CD8-positive, alpha-beta memory T cell (primary cell): ENCODE results near the gene RNF125. TPM values are rescaled to one million over a fixed set of nuclear protein-coding genes. Genes with fewer than 3 reads are reported as not detected.

Experiments
- CTCF ChIA-PET: fragments of 350-600 bp; sonication (Branson Sonifier 250); formaldehyde crosslinking; loops from one replicate; lab custom pipeline; 2021; ENCODE audit warnings: antibody characterized with exemption; lab: Charles Lee
- POLR2A ChIA-PET: fragments of 350-600 bp; sonication (Branson Sonifier 250); formaldehyde crosslinking; loops from one replicate; lab custom pipeline; 2021; ENCODE audit warnings: antibody characterized with exemption; lab: Charles Lee
- DNase-seq, 5 donors: peaks; one replicate each; pipeline versions ENCODE4 v3.0.0 to v3.0.0-alpha.2; 2020 to 2022; ENCODE audit warnings: mixed read lengths in 1 of 5
- H3K27ac ChIP-seq: one replicate; pipeline ENCODE4 v1.7.0; 2013; ENCODE audit warnings: low read depth, mild to moderate bottlenecking, low read length, moderate library complexity
- H3K27me3 ChIP-seq: 2 replicates; pipeline ENCODE4 v1.7.0; 2013; ENCODE audit warnings: low read length, mild to moderate bottlenecking; ENCODE audit not compliant: insufficient read depth, poor library complexity, severe bottlenecking
- H3K36me3 ChIP-seq: 2 replicates; pipeline ENCODE4 v1.7.0; 2013; ENCODE audit warnings: mild to moderate bottlenecking, low read length, moderate library complexity; ENCODE audit not compliant: insufficient read depth
- H3K4me1 ChIP-seq: 2 replicates; pipeline ENCODE4 v1.7.0; 2013; ENCODE audit warnings: mild to moderate bottlenecking, low read length, moderate library complexity; ENCODE audit not compliant: insufficient read depth
- H3K4me3 ChIP-seq: 2 replicates; pipeline ENCODE4 v1.7.0; 2013; ENCODE audit warnings: mild to moderate bottlenecking, low read length
- H3K9me3 ChIP-seq: 2 replicates; pipeline ENCODE4 v1.7.0; 2013; ENCODE audit warnings: mild to moderate bottlenecking, low read length
- H3K27ac Mint-ChIP-seq, 8 donors: one replicate each; pipeline ENCODE4 v1.8.0; 2020 to 2021; ENCODE audit warnings: mixed read lengths in 8 of 8, mild to moderate bottlenecking in 6 of 8, inconsistent platforms in 3 of 8, moderate library complexity in 3 of 8
- H3K27me3 Mint-ChIP-seq, 2 donors: one replicate each; pipeline ENCODE4 v1.8.0; 2020 to 2021; ENCODE audit warnings: mixed read lengths in 2 of 2, mild to moderate bottlenecking in 1 of 2, moderate library complexity in 1 of 2
- H3K36me3 Mint-ChIP-seq, 3 donors: one replicate each; pipeline ENCODE4 v1.8.0; 2020 to 2021; ENCODE audit warnings: mixed read lengths in 3 of 3, inconsistent platforms in 1 of 3, mild to moderate bottlenecking in 1 of 3
- H3K4me1 Mint-ChIP-seq, 3 donors: one replicate each; pipeline ENCODE4 v1.8.0; 2020 to 2021; ENCODE audit warnings: mixed read lengths in 3 of 3, inconsistent platforms in 1 of 3, mild to moderate bottlenecking in 1 of 3
- H3K4me3 Mint-ChIP-seq, 7 donors: one replicate each; pipeline ENCODE4 v1.8.0; 2020 to 2021; ENCODE audit warnings: mixed read lengths in 7 of 7, mild to moderate bottlenecking in 6 of 7, moderate library complexity in 4 of 7, inconsistent platforms in 2 of 7
- H3K9me3 Mint-ChIP-seq, 5 donors: one replicate each; pipeline ENCODE4 v1.8.0; 2020 to 2022; ENCODE audit warnings: mixed read lengths in 5 of 5, mild to moderate bottlenecking in 3 of 5, moderate library complexity in 2 of 5, inconsistent platforms in 1 of 5
- polyA plus RNA-seq: library from polyadenylated mRNA; unstranded; fragments of 300-500 nt; fragmentation: Illumina TruSeq; gene quantifications from one replicate; pipeline ENCODE4 v1.2.3, GENCODE V29; 2021
- total RNA-seq, 2 experiments: library from RNA; stranded (reverse); gene quantifications; one replicate each; pipeline ENCODE4 v1.2.3, GENCODE V29; 2021

RNF125 gene
- total and polyA plus RNA-seq, 3 experiments from 2014 or later: 41.3 to 66.6 (median 42.8) TPM

DNA sequence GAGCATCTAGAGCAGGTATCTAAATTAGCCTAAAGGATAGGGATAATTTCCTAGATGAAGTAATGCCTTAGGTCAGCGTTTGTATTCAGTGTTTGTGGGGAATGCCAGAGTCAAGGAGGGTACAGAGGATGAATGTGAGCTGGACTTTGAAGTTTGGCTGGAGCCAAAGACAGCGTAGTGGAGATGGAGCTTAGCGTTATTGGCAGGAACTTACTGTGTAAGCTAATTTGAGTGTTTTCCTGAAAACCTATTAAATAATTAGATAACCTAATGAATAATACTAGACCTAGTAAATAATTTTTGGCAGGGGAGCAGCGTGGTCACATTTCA is 77.2 kb downstream of the RNF125 start:
- peaks cover 59% of the 10 kb centered on the region for H3K4me1 ChIP-seq
- H3K27me3 ChIP-seq: no peaks in the 10 kb centered on the region
- peak overlapping the region; percentile 39 for H3K4me3 ChIP-seq
- H3K9me3 ChIP-seq: no peaks in the 10 kb centered on the region
- H3K9me3 Mint-ChIP-seq: no peaks in the 10 kb centered on the region
- peaks cover 9% of the 10 kb centered on the region for H3K36me3 ChIP-seq
- peaks cover 0 to 2% of the 10 kb centered on the region in 2 donors for H3K27me3 Mint-ChIP-seq
- peaks cover 0 to 54% (median 7%) of the 10 kb centered on the region in 3 donors for H3K36me3 Mint-ChIP-seq
- POLR2A ChIA-PET: interaction anchor here (0.5 to 2.5 kb wide), 3 partner anchors 11 to 77 kb away, joined by 3 to 8 read pairs (median 3); partner anchors contain the start of gene RNF125
- H3K4me3 Mint-ChIP-seq: peak overlapping the region; percentile 30 to 93 (median 70)
- peaks cover 61 to 73% (median 72%) of the 10 kb centered on the region in 3 donors for H3K4me1 Mint-ChIP-seq
- no peak for DNase-seq
- CTCF ChIA-PET: interaction anchor here (1.4 kb wide), 1 partner anchor 77 kb away, joined by 3 read pairs; the partner anchor contains the start of gene RNF125
- no peak overlapping the region for H3K27ac ChIP-seq
- H3K27ac Mint-ChIP-seq: peak overlapping the region; percentile 10 to 90 (median 54)

DNA sequence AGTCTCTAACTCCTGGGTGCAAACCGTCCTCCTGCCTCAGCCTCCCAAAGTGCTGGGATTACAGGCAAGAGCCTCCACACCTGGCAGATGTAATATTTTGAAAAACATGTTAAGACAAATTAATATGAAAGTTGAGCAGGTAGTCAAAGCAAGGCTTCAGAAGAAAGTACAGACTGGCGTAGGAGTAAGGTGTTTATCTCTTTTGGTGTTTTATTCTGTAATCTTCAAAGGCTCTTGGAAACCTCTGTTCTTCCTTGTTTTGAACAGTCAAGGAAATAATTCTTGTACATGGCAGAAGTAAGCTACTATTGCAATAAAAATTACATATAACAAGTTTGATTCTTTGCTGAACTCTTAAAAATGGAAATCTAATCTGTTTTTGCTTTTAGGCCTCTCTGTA is 78.3 kb downstream of the RNF125 start:
- DNase-seq: peak in 2 of 5 donors; percentile 15 to 70
- Mint-ChIP-seq H3K36me3 (peaks cover 0 to 55% (median 8%) of the 10 kb centered on the region in 3 donors), H3K4me3 (peak overlapping the region; percentile 6 to 86 (median 55)), H3K4me1 (peaks cover 59 to 74% (median 71%) of the 10 kb centered on the region in 3 donors), H3K27me3 (peaks cover 0 to 2% of the 10 kb centered on the region in 2 donors), H3K27ac (peak overlapping the region in 5 of 8 donors; percentile 52 to 90 (median 68)), H3K9me3 (no peaks in the 10 kb centered on the region)
- Histone ChIP-seq H3K27me3 (no peaks in the 10 kb centered on the region), H3K36me3 (peaks cover 9% of the 10 kb centered on the region), H3K4me3 (peak overlapping the region; percentile 39), H3K4me1 (peaks cover 53% of the 10 kb centered on the region), H3K9me3 (no peaks in the 10 kb centered on the region), H3K27ac (no peak overlapping the region)
- ChIA-PET CTCF (interaction anchor here (1.4 kb wide), 1 partner anchor 78 kb away, joined by 3 read pairs; the partner anchor contains the start of gene RNF125), POLR2A (interaction anchor here (2.5 kb wide), 1 partner anchor 78 kb away, joined by 8 read pairs; the partner anchor contains the start of gene RNF125)

DNA sequence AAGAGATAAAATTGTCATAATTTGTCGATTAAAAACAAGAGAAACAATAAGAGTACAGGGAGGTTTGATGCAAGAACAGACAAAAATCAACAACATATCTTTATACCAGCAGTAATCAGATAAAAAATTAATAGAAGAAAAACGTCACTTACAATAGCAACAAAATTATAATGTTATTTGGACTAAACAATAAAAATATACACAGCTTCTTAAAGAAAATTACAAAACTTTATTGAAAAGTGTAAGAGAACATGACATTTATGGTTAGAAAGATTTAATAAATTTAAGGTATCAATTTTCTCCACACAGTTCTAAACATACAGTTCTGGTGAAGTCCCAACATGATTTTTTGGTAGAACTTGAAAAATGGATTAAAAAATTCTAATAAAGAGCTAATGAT is 85.9 kb downstream of the RNF125 start:
- POLR2A ChIA-PET: interaction anchor here (0.6 kb wide), 1 partner anchor 19 kb away, joined by 5 read pairs; no protein-coding TSS in a partner anchor
- no peak for DNase-seq
- H3K36me3 ChIP-seq: no peaks in the 10 kb centered on the region
- Mint-ChIP-seq H3K27me3 (no peaks in the 10 kb centered on the region), H3K27ac (peak overlapping the region in 2 of 8 donors; percentile 36 to 49), H3K4me3 (no peak overlapping the region), H3K36me3 (peaks cover 0 to 31% (median 7%) of the 10 kb centered on the region in 3 donors), H3K9me3 (no peaks in the 10 kb centered on the region), H3K4me1 (peaks cover 40 to 61% (median 56%) of the 10 kb centered on the region in 3 donors)
- no peak overlapping the region for H3K4me3 ChIP-seq
- H3K4me1 ChIP-seq: peaks cover 22% of the 10 kb centered on the region
- H3K27me3 ChIP-seq: no peaks in the 10 kb centered on the region
- H3K27ac ChIP-seq: no peak overlapping the region
- CTCF ChIA-PET: no interaction called here
- no peaks in the 10 kb centered on the region for H3K9me3 ChIP-seq

DNA sequence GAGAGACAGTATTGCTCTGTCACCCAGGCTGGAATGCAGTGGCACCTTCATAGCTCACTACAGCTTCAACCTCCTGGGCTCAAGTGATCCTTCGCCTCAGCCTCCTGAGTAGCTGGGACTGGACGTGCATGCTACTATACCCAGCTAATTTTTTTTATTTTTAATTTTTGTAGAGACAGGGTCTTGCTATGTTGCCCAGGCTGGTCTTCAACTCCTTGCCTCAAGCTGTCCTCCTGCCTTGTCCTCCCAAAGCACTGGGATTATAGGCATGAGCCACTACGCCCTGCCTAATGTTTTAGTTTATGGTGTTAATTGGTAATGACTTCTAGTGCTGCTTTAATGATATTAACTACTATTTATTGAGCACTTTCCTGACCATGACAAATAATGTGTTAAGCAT is 91.4 kb downstream of the RNF125 start:
- Mint-ChIP-seq H3K4me3 (no peak overlapping the region), H3K36me3 (peaks cover 0 to 53% (median 7%) of the 10 kb centered on the region in 3 donors), H3K4me1 (peaks cover 48 to 79% (median 77%) of the 10 kb centered on the region in 3 donors), H3K27ac (peak overlapping the region in 2 of 8 donors; percentile 23 to 60), H3K27me3 (no peaks in the 10 kb centered on the region), H3K9me3 (no peaks in the 10 kb centered on the region)
- ChIA-PET POLR2A (no interaction called here), CTCF (no interaction called here)
- H3K36me3 ChIP-seq: peaks cover 18% of the 10 kb centered on the region
- H3K9me3 ChIP-seq: no peaks in the 10 kb centered on the region
- H3K27ac ChIP-seq: no peak overlapping the region
- H3K27me3 ChIP-seq: no peaks in the 10 kb centered on the region
- no peak for DNase-seq
- H3K4me1 ChIP-seq: peaks cover 21% of the 10 kb centered on the region
- no peak overlapping the region for H3K4me3 ChIP-seq

DNA sequence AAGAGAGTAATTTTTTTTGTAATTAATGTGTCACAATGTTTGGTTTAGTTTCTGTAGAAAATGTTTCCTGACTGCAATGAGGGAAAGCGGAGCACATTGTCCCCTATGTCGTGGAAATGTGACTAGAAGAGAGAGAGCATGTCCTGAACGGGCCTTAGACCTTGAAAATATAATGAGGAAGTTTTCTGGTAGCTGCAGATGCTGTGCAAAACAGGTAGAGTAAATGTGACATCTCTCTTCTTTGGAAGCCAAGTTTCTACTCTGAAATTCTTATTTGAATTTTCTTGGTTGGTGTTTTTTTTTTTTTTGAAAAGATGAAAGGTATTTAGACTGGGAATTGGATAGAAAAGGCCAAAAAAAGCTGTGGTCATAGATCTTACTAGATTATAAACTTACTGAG is 93.1 kb downstream of the RNF125 start:
- H3K4me1 ChIP-seq: peaks cover 10% of the 10 kb centered on the region
- peaks cover 18% of the 10 kb centered on the region for H3K36me3 ChIP-seq
- Mint-ChIP-seq H3K36me3 (peaks cover 3 to 62% (median 7%) of the 10 kb centered on the region in 3 donors), H3K9me3 (no peaks in the 10 kb centered on the region), H3K27ac (peak overlapping the region in 2 of 8 donors; percentile 12 to 62), H3K27me3 (no peaks in the 10 kb centered on the region), H3K4me3 (no peak overlapping the region), H3K4me1 (peaks cover 43 to 74% (median 72%) of the 10 kb centered on the region in 3 donors)
- H3K4me3 ChIP-seq: no peak overlapping the region
- H3K27ac ChIP-seq: no peak overlapping the region
- H3K9me3 ChIP-seq: no peaks in the 10 kb centered on the region
- ChIA-PET POLR2A (no interaction called here), CTCF (interaction anchor here (0.7 to 1.7 kb wide), 3 partner anchors 14 to 99 kb away, joined by 3 read pairs; partner anchors contain the start of gene RNF125)
- no peak for DNase-seq
- no peaks in the 10 kb centered on the region for H3K27me3 ChIP-seq

DNA sequence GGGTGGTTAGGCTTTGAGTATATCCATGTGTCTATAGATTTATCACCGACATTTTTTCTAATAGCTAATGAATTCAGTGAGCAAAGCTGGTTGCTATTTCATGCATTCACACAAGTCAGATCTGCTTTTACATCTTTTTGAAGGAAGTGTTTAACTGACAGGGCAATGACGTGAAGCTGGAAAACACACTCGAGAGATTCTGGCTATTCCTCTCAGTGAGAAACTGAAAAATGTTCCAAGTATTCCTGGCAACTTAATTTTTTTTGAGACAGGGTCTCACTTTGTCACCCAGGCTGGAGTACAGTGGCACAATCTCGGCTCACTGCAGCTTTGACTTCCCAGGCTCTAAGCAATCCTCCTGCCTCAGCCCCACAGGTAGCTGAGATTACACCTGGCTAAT is 94.2 kb downstream of the RNF125 start:
- Mint-ChIP-seq H3K27me3 (no peaks in the 10 kb centered on the region), H3K4me1 (peaks cover 48 to 79% (median 77%) of the 10 kb centered on the region in 3 donors), H3K9me3 (no peaks in the 10 kb centered on the region), H3K27ac (no peak overlapping the region), H3K36me3 (peaks cover 7 to 70% (median 10%) of the 10 kb centered on the region in 3 donors), H3K4me3 (no peak overlapping the region)
- Histone ChIP-seq H3K4me3 (no peak overlapping the region), H3K27me3 (no peaks in the 10 kb centered on the region), H3K36me3 (peaks cover 18% of the 10 kb centered on the region), H3K27ac (no peak overlapping the region), H3K9me3 (no peaks in the 10 kb centered on the region), H3K4me1 (peaks cover 10% of the 10 kb centered on the region)
- DNase-seq: no peak
- CTCF ChIA-PET: interaction anchor here (1.7 kb wide), 1 partner anchor 94 kb away, joined by 3 read pairs; the partner anchor contains the start of gene RNF125
- POLR2A ChIA-PET: no interaction called here

DNA sequence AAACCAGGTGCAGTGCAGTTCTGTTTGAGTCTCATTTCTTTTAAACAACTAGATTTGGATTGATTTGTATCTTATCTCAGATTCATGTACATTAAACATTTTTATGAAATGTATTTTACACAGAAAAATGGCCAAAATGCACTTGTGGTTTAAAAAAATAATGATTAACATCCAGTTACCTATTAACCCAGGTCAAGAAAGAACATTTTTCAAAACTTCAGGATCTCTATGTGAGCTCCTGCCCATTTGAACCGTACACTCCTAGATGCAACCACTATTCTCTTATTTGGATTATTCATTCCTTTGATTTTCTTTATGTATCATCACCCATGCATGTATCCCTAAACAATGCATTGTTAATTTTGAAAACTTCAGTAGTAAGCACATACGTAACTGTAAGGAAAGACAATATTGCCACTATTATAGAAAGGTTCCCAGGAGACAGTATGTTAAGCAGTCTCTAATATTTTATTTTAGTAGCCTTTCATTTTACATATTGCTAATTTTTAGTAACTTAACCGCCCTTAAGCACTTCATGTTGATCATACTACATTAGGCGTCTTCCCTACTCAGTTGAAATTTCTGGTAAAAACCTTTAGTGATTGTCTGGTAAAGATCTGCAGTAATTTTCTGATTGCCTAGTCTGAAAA is 95.8 kb downstream of the RNF125 start:
- no peak overlapping the region for H3K27ac ChIP-seq
- no peak overlapping the region for H3K4me3 ChIP-seq
- peaks cover 43 to 70% (median 64%) of the 10 kb centered on the region in 3 donors for H3K4me1 Mint-ChIP-seq
- POLR2A ChIA-PET: no interaction called here
- peaks cover 10% of the 10 kb centered on the region for H3K4me1 ChIP-seq
- no peaks in the 10 kb centered on the region for H3K9me3 ChIP-seq
- CTCF ChIA-PET: no interaction called here
- H3K4me3 Mint-ChIP-seq: no peak overlapping the region
- H3K27me3 ChIP-seq: no peaks in the 10 kb centered on the region
- peak overlapping the region in 3 of 8 donors; percentile 10 to 36 (median 34) for H3K27ac Mint-ChIP-seq
- H3K9me3 Mint-ChIP-seq: no peaks in the 10 kb centered on the region
- H3K36me3 ChIP-seq: peaks cover 18% of the 10 kb centered on the region
- no peak for DNase-seq
- H3K27me3 Mint-ChIP-seq: no peaks in the 10 kb centered on the region
- H3K36me3 Mint-ChIP-seq: peaks cover 7 to 76% (median 10%) of the 10 kb centered on the region in 3 donors

DNA sequence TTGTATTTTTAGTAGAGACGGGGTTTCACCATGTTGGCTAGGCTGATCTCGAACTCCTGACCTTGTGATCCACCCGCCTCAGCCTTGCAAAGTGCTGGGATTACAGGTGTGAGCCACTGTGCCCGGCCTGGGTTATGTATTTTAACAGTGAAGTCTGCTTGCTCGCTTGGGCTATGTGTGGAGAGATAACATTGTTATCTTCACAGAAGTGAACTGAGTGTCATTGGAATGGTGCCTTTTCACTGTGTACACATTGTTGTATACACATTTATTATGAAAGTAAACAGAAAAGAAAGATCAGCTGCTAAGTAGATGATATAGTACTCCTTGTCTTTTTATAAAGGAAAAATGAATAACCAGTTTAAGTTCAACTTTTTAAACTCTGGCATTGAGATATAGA is 103.4 kb downstream of the RNF125 start:
- Histone ChIP-seq H3K9me3 (no peaks in the 10 kb centered on the region), H3K36me3 (peaks cover 20% of the 10 kb centered on the region), H3K4me1 (no peaks in the 10 kb centered on the region), H3K27me3 (no peaks in the 10 kb centered on the region), H3K4me3 (no peak overlapping the region), H3K27ac (no peak overlapping the region)
- Mint-ChIP-seq H3K27ac (peak overlapping the region in 2 of 8 donors; percentile 38 to 73), H3K27me3 (no peaks in the 10 kb centered on the region), H3K4me1 (peaks cover 15 to 36% (median 26%) of the 10 kb centered on the region in 3 donors), H3K9me3 (no peaks in the 10 kb centered on the region), H3K36me3 (peaks cover 3 to 68% (median 20%) of the 10 kb centered on the region in 3 donors), H3K4me3 (no peak overlapping the region)
- CTCF ChIA-PET: no interaction called here
- POLR2A ChIA-PET: no interaction called here
- DNase-seq: no peak
